COR-L47 (cell line): ENCODE results near the gene EXOC4.
A peak's percentile ranks its signal among the peaks of the same experiment; 100 is the strongest.

Experiments
- DNase-seq: peaks from one replicate; lab custom pipeline; 2025; lab: John Stamatoyannopoulos, UW

The EXOC4 gene

DNA sequence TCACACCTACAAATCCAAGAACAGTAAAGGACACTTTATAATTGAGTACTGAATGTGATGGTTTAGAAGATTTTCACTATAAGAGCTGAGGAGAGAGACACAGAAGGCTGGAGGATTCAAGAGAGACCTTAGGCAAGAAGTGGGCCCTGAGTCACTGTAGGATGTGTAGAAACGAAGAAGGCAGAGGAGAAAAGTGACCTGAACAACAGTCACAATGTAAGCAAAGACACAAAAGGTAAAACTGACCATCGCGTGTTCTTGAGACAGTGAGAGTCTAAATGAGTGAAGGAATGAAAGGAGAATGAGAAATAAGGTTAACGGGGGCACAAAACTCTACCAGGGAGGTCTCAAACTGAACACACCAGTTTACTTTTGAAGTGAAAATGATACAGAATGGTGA lies 576.0 kb downstream of the EXOC4 start:
- no peak for DNase-seq

DNA sequence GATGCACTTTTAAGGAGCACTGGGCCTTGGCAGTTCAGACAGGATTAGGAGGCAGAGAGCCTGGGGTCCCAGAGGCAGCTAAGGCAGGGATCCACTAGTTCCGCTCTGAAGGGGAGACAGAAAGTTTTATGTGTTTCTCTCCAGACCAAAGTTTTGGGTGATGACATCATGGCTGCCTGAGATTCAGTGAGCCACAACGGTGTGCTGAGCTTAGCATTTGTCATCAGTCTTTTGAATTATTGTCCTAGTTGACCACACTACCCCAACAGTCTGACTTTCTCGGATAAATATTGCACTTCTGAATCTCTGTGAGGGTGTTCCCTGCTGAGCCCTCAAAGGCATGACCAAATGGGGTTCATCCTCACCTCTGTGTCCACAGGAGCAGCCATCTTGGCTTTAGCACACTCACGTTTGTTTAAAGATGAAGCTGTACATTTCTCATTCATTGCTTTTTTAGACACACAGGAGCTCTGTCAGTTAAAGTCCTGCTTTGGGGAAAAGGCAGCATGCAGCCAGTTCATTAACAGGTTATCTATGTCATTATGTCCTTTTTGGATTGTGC lies 576.5 kb downstream of the EXOC4 start:
- DNase-seq: no peak

DNA sequence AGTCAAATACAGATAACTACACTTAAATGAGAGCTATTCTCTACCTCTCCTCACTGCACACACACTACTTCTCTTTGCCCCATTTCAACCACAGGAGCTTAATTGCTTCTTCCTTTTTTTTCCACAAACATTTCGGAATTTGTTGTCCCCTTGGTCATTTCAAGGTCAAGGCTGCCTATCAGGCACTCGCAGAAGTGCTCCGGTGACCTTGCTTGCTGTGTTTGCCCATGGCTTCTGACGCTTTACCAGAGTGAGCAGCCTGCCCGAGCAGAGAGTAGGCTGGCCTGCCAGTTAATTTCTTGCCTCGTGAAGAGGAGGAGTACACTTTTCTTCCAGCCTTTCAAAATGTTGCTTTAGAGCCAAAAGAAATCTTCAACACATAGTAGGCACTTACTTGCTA lies 577.2 kb downstream of the EXOC4 start:
- no peak for DNase-seq

DNA sequence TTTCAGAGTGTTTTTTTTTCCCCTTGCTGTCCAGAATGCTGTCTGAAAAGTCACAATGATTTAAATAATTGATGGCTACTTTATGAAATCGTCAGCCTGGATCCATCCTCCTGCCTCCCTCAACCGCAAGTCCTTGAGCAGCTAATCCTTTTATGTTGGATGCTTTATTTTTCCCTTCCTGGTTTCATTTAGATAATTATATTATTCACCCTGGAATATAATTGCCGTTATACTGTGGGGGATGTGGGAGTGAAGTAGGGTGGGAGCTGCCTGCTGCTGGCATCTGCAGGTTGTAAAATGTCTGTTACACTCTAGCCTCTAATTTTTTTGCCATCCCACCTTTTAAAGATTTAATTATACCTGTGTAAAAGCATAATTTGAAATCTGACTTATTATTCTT lies 583.8 kb downstream of the EXOC4 start:
- peak; percentile 14 for DNase-seq

DNA sequence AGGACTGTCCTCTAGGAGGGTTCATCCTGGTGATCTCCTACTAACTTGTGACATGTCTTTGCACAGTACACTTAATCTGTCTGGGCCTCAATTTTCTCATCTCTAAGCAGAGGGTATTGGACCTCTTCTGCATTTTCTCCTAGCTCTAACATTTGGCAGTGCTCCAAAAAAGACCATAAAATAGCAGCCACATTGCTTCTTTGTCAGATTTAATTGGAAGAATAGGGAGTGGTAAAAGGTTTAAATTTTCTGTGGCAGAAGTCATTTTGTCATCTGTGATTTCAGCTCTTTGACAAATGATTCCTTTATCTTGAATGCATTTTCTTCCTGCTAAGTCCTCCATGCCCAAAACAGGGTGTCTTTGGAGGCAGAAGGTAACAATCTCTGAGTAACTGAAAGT lies 584.3 kb downstream of the EXOC4 start:
- peak; percentile 28 for DNase-seq

DNA sequence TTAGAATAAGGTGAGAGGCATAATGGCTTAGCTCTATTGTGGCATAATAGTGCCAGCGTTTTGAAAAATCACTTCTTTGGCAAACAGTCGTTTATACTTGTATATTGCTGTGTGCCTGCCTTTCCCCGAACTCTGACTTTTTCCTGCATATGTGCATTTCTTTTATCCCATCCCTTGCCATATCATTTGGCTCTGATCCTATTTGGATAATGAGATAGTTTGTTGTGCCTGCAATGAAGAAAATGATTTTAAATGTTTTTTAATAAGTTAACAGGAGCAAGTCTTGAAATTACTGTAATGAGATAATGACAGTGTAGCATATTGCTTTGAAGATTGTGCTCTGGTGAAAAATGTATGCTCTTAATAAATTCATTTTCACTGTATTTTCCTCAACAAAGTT lies 586.2 kb downstream of the EXOC4 start:
- no peak for DNase-seq

DNA sequence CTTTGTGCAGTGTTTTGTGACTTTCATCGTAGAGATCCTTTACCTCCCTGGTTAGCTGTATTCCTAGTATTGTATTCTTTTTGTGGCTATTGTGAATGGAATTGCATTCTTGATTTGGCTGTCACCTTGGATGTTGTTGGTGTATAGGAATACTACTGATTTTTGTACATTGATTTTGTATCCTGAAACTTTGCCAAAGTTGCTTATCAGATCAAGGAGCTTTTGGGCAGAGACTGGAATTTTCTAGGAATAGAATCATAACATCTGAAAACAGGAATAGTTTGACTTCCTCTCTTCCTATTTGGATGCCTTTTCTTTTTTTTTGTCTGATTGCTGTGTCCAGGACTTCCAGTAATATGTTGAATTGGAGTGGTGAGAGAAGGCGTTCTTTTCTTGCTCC lies 590.5 kb downstream of the EXOC4 start:
- no peak for DNase-seq

DNA sequence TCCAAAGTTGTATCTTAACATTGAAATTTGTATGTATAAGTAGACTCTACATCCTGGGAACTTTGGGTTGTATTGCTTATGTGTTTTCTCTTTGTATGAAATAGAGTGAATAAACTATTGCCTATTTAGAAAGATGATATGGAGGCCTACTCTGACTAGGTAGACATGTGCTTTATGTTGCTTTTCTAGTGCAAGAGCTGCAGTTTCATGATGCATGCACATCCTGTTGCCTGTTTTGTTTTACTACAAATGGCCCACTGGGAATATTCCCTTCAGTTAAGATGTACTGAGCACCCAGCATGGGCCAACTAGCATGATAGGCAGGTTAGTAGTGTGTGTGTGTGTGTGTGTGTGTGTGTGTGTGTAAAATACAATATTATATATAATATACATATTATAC lies 592.1 kb downstream of the EXOC4 start:
- no peak for DNase-seq

DNA sequence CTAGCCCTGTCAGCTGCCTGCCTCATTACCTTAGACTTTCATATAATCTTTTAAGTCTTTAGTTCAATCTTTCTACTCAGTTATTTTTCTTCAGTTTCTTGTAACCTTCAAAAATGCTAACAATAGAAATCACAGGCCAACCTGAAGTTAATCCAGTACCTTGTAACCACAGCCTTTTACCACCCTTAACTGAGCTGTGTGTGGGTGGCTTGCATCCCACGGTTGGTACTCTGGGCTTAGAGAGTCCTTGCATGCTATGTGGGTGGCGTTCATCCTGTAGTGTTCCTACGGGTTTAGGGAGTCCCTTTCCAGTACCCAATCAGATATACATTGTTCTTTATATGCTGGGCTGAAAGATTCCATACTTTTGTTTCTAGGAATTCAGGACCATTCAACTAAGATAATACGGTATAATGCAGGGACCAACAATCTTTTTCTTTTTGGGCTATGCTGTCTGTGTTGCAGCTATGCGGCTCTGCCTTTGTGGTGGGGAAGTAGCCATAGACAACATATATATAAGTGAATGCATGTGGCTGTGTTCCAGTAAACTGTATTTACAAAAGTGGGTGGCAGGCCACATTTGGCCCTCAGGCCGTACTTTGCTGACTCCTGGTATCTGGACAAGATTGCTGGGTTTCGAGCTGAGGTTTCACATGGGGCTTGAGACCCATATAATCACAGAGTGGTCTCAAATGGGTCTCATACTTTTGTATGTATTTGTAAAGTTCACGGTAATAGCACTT lies 593.5 kb downstream of the EXOC4 start:
- DNase-seq: no peak

DNA sequence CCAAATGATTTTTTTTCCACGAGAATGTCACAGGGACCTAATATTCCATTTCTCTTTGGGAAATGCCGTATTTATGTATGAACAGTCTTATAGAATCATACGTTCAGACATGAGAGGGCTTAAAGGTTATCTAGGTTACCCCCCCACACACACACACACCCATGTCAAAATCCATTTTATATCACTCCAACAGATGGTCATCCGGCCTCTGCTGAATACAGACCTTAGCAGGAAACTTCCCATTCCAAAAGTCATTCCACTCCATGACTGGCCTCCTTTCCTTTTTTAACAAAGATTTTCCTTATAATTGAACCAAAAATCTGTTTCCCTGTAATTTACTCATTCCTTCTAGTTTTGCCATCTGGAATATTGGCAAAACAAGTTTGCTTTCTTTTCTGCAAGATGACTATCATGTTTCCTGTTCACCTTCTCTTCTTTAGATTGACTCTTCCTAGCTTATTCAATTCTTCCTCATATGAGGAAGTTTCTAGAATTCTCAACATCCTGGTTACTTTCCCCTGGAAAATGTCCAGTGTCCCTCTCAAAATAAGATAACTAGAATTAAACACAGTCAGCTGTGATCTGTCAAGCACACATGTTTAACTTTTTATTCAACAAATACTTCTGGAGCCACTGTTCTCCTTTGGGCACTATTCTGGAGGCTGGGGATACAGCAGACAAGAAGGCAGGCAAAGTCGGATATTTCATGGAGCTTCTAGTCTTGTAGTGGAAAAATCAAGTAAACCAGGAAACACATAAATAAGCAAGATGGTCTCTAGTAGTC lies 597.8 kb downstream of the EXOC4 start:
- DNase-seq: no peak

DNA sequence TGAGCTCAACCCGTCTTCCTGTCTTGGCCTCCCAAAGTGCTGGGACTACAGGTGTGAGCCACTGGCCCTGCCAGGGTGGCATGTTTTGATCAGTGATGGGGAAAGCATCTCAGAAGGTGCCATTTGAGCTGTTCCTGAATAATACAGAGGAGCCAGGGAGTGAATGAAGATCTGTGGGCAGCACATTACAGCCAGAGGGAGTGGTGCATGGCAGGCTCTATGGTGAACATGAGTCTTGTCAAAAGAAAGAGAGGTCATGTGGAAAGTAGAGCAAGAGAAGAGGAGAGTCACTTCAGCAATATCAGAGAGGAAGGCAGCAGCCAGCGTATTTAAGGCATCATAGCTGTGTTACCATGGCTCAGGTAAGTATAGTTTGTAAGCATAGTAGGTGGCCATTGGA lies 598.5 kb downstream of the EXOC4 start:
- DNase-seq: no peak

DNA sequence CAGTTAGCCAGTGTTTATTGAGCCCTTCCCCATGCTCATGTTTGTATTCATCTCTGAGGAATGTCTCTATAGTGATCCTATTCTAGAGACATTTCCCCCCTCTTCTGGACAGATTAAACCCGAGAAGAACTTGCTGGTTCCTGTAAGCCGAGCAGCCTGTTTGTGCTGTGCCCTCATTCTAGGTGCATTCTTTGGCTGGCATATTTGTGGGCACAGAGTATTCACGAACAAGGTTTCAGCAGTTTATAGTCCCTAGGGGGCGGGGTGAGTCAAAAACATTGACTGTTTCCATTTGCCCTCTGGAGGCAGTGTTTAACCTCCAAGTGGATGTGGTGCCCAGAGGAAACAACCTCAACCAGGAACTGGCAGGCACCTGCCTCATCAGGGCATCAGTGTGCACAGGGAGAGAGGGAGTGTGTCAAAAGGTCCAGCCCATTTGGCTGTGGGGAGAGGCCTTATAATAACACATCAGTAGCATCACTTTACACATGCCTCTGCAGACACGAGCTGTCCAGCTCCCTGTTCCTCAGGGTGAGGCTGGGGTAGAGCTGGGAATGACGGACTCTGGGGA lies 600.9 kb downstream of the EXOC4 start:
- DNase-seq: peak; percentile 26

DNA sequence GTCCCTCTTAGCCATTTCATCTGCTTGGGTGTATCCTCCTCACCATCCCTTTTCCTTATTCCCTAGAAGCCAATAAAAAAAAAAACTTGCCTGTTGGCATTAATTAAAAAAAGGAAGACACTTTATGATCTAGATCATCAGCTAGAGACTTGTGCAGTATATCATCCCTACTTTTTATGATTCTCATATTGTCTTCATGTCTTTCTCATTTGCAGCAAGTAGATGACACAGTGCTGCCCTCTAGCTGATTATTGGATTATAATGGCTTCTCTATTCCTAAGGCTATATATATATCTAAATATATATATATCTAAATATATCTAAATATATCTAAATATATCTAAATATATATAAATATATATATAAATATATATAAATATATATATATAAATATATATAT lies 601.9 kb downstream of the EXOC4 start:
- DNase-seq: peak; percentile 33

DNA sequence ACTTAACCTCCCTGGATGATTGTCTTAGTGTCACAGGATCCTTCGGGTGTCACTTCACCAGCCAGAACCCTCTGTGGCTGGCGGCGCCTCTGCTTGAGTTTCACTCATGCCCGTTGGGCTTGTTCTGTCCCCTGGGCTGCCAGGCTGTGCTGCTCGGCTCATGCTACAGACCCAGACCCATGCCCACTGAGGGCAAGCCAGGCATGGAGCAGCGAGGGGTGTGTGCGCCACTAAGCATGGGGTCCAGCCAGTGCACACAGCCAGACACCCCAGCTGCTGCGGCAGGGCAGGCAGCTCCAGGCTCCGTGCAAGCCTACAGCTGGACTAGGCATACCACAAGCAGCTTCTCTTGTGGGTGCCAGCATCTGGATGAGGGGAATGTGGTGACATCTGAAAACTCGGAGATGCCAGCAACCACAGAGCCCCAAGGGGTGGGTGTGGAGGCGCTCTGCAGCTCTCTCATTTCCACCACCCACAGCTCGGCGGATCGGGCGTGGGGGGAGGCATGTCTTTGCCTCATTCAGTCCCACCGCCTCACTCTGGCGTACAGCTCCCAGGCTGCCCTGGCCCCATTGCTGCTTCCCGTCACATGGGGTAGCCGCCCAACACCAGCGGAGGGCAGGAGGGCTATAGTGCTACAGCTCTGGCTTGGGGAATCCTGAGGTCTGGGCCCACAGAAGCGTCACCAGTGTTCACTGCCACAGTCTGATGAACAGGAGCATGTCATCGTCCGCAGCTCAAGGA lies 604.7 kb downstream of the EXOC4 start:
- DNase-seq: no peak

DNA sequence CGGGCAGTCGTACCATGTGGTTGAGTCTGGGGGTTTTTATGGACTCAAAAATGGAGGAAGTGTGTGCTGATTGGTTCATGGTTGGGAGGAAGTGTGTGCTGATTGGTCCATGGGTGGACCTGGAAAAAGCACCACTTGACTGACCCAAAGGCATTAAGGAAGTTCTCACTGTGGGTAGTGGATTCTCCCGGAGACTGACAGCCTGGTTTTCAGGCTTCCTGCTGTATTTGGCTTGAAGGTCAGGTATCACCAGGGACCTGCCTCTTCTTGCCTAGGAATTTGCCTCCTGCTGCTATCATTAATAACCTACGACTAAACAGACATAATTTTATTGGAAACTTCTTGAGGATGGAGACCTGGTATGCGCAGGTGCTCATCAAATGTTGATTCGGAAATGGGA lies 605.4 kb downstream of the EXOC4 start:
- no peak for DNase-seq

DNA sequence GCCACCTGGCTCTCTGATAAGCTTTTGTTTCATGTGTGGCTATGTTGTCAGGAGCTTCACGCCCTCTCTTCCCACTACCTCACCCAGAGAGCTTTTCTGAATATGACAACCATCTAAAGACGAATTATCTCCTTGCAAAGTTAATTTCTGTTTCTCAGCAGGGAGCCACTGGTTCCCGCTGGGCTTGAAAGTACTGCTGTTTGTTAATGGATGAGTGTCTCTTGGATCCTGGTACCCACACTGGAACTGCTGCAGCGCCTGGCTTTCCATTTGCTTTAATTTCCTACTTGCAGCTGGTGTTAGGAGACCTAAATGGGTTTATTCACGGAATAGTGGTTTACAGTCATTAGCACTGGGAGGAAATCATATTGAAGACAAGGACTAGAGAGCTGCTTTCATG lies 606.4 kb downstream of the EXOC4 start:
- peak; percentile 67 for DNase-seq

DNA sequence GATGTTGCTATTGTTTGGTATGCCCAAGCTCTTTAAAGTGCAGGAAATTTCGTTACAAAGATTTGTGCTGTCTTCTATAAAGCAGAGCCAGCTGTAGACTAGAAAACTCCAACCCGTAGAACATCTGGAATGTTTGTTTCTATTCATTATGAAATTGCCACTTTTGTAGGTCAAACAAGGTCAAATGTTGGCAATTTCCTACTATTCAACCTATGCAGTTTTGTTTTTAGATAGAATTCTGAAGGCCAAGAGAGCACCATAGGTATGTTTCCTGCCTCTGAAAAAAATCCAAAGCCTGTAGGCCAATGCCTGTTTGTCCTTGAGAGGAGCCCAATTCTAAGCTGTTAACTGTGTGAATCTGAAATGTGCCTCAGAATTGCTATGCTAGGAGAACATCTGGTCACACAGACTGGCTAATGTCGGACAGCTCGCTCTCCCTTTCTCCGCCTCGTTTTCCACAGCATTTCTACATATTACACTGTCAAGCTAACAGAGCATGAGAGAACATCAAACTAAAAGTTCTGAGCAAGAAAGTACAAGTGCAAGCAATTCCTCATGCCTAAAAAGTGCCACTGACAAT lies 607.1 kb downstream of the EXOC4 start:
- no peak for DNase-seq

DNA sequence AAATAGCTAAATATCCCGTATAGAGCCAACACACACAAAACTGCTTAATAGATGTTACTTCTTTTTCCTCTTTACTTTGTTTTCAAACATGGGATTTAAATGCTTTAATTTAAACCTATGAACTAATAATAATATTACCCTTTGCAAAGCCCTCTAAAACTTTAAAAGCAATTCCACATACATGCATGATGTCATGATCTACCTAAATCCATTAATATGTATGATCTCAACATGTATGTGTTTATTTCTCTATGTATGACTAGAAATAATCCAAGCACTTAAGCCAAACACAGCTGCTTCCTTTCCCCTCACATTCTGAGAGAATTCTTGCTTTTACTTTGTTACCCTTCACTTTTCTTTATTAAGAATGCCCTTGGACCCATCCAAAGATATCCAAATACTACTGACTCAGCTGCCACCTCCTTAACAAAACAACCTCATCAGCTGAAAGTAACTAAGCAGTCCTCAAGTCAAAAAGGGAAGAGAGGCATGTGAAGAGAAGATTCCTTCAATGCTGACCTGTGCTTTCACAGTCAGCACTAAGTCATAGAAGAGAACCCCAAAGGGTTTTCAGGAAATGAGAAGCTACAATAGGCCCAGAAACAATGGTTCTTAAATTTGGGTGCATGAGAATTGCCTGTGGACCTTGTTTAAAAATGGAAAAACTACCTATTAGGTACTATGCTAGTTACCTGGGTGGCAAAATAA lies 607.9 kb downstream of the EXOC4 start:
- DNase-seq: no peak

DNA sequence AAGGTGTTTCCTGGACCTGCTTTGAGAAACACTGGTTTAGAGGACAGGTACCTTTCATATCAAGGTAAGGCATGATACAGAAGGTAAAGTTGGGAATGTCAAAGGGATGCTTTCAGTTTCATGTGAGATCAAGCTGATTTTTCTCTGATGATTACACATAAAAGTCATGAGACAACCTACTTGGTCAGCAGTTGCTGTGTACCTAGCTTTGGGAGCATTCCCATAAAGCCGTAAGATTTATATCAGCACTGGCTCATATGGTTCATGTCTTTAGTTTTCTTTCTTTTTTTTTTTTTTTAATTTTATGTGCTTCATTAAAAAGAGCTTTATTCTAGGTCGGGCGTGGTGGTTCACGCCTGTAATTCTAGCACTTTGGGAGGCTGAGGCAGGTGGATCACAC lies 609.0 kb downstream of the EXOC4 start:
- no peak for DNase-seq

DNA sequence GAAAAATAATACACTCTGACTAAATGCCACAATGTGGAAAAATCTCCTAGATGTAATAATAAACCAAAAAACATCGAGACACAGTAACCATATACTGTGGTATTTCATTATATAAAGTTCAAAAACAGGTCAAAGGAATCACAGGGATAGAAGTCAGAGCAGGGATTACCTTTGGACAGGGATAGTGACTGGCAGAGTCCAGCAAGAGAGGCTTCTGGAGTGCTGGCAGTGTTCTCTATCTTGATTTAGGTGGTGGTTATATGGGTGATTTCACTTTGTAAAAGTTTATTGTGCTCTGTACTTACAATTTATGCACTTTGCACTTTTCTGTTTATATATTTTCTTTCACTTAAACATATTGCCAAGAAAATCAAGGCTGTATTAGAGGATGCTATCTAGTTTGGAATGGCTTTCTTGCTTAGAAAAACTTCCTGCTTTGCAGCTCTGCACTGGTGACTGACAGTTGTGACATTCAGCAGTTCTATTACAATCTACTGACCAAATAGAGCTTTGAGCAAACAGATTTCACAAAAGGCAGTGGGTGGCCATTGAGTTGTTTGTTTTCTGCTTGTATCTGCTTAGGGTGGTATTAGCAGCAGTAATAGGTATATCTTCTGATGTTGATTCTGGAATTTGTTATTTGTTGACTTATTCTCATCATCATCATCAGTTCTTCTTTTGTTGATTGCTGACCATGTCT lies 610.6 kb downstream of the EXOC4 start:
- peak; percentile 25 for DNase-seq

DNA sequence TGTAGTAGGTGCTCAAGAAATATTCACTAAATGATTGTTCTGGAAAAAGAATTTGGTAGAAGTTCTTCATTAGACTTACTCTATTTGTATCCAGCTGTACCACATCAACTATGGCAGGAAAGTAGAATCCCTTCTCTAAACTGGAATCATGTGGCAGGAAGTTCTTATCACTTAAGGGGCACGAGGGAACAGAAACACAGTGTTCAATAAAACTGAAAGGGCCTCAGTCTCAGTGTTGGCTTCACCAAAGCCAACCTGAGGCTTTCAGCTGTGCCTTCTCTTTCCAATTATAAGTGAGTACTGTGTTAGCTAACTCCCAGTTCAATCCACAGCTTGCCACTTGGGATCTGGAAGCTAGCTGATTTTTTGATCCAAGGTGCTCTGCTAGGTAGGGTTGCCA lies 616.7 kb downstream of the EXOC4 start:
- no peak for DNase-seq
